ENCODE data around the gene SLC13A3. TPM values are rescaled to one million over a fixed set of nuclear protein-coding genes. Genes with fewer than 3 reads are reported as not detected.

The SLC13A3 gene
- total and polyA plus RNA-seq, 12 donors = 0.13 to 1.2 (median 0.58) TPM

Other genes with a start within 250 kb of the SLC13A3 start
- 10 to 100 TPM; 23.6 to 46.0 (median 28.9) TPM for gene ELMO2, start 244.8 kb downstream of the SLC13A3 start, total RNA-seq
- gene ELMO2, start 244.8 kb downstream of the SLC13A3 start, polyA plus RNA-seq = 10 to 100 TPM; 17.2 to 20.2 TPM
- 1 to 10 TPM in 9 of 10 donors, under 1 TPM in 1; 0.70 to 3.0 (median 1.6) TPM for gene ZNF334, start 137.9 kb downstream of the SLC13A3 start, total RNA-seq
- 1 to 10 TPM in 1 of 2 donors, under 1 TPM in 1; 0.64 to 2.9 TPM for gene ZNF334, start 137.9 kb downstream of the SLC13A3 start, polyA plus RNA-seq
- gene OCSTAMP, start 100.8 kb downstream of the SLC13A3 start, total RNA-seq = not detected
- not detected for gene OCSTAMP, start 100.8 kb downstream of the SLC13A3 start, polyA plus RNA-seq
- 1 to 10 TPM; 3.5 to 7.3 (median 6.4) TPM for gene TP53RK, start 38.0 kb upstream of the SLC13A3 start, total RNA-seq
- gene TP53RK, start 38.0 kb upstream of the SLC13A3 start, polyA plus RNA-seq = 1 to 10 TPM; 6.9 to 7.8 TPM
- gene SLC2A10, start 58.2 kb upstream of the SLC13A3 start, total RNA-seq = 1 to 10 TPM; 1.1 to 5.2 (median 2.5) TPM
- 1 to 10 TPM; 1.9 to 3.4 TPM for gene SLC2A10, start 58.2 kb upstream of the SLC13A3 start, polyA plus RNA-seq
- gene EYA2, start 243.4 kb upstream of the SLC13A3 start, total RNA-seq = 1 to 10 TPM in 3 of 10 donors, under 1 TPM in 7; 0.26 to 1.9 (median 0.73) TPM
- gene EYA2, start 243.4 kb upstream of the SLC13A3 start, polyA plus RNA-seq = under 1 TPM; 0.29 to 0.80 TPM

Data from heart right ventricle (tissue), 12 donors.